ENCODE results near the gene TMEM202. TPM values are rescaled to one million over a fixed set of nuclear protein-coding genes. Genes with fewer than 3 reads are reported as not detected.

TMEM202 gene
- total RNA-seq, 2 experiments from 2014 or later, result not detected

DNA sequence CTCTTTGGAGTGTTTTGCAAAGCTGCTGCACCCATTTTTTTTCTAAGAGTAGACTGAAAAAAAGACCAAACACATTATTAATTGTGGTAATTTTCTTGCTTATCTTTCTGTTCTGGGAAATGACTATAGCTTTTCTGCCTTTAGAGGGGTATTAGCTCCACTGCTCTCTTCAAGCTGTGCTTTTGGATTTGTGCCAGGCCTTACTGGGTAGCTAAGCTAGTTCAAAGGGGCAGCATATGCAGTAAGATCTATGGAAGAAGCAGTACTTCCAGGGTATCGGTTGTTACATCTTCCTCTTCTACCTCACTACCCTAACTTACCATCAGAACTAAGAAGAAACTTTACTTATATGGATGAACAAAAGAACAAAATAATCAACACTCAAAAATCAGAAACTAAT is 47.3 kb downstream of the TMEM202 start:
- Mint-ChIP-seq H3K4me1 (ENCODE audit: low read depth) (no peaks in the 10 kb centered on the region), H3K4me3 (no peak overlapping the region), H3K36me3 (no peaks in the 10 kb centered on the region), H3K9me3 (no peaks in the 10 kb centered on the region), H3K27ac (no peak overlapping the region), H3K27me3 (peaks cover 7% of the 10 kb centered on the region)
- no peak for DNase-seq
- ChIA-PET CTCF (no interaction called here), POLR2A (no interaction called here)
- intact Hi-C loops (cut with micrococcal nuclease), result no loop called here

- Mint-ChIP-seq H3K36me3 (no peaks in the 10 kb centered on the region), H3K27me3 (no peaks in the 10 kb centered on the region), H3K4me1 (ENCODE audit: low read depth) (no peaks in the 10 kb centered on the region), H3K27ac (no peak overlapping the region), H3K9me3 (no peaks in the 10 kb centered on the region), H3K4me3 (no peak overlapping the region)
- intact Hi-C loops (cut with micrococcal nuclease), result no loop called here
- ChIA-PET POLR2A (no interaction called here), CTCF (no interaction called here)
- no peak for DNase-seq
Measured at GRCh38 chr15:72450805-72451204, 52.7 kb downstream of the TMEM202 start.

- Mint-ChIP-seq H3K4me1 (ENCODE audit: low read depth) (no peaks in the 10 kb centered on the region), H3K4me3 (no peak overlapping the region), H3K27me3 (no peaks in the 10 kb centered on the region), H3K9me3 (no peaks in the 10 kb centered on the region), H3K27ac (no peak overlapping the region), H3K36me3 (no peaks in the 10 kb centered on the region)
- no peak for DNase-seq
- CTCF ChIA-PET, result no interaction called here
- POLR2A ChIA-PET, result no interaction called here
- intact Hi-C loops (cut with micrococcal nuclease), result no loop called here
Measured at GRCh38 chr15:72451224-72451623, 53.1 kb downstream of the TMEM202 start.

GRCh38 chr15:72456684-72457083 is 58.6 kb downstream of the TMEM202 start:
- CTCF ChIA-PET, result interaction anchor here (0.7 to 0.9 kb wide), 2 partner anchors 8 to 17 kb away, joined by 3 read pairs; partner anchors contain the start of gene ARIH1

More at GRCh38 chr15:72456684-72457083, 58.6 kb downstream of the TMEM202 start:
- POLR2A ChIA-PET, result no interaction called here
- intact Hi-C loops (cut with micrococcal nuclease), result no loop called here
- H3K27ac Mint-ChIP-seq, result no peak overlapping the region
- H3K36me3 Mint-ChIP-seq, result no peaks in the 10 kb centered on the region
- no peak overlapping the region for H3K4me3 Mint-ChIP-seq
- H3K9me3 Mint-ChIP-seq, result no peaks in the 10 kb centered on the region
- peaks cover under 1% of the 10 kb centered on the region for H3K4me1 Mint-ChIP-seq (ENCODE audit: low read depth)
- DNase-seq, result no peak
- H3K27me3 Mint-ChIP-seq, result no peaks in the 10 kb centered on the region

Other genes with a start within 250 kb of the TMEM202 start
- gene GRAMD2A, start 200.5 kb upstream of the TMEM202 start, total RNA-seq, result not detected
- gene PKM, start 167.1 kb upstream of the TMEM202 start, total RNA-seq, result 1,000 to 10,000 TPM; 2,032 to 2,053 TPM
- gene PARP6, start 125.8 kb upstream of the TMEM202 start, total RNA-seq, result 10 to 100 TPM; 42.8 to 44.5 TPM
- under 1 TPM; 0.19 TPM for gene CELF6, start 78.1 kb upstream of the TMEM202 start, total RNA-seq
- 10 to 100 TPM; 57.5 to 59.8 TPM for gene HEXA, start 22.3 kb upstream of the TMEM202 start, total RNA-seq
- 100 to 1,000 TPM; 169 to 187 TPM for gene ARIH1, start 76.0 kb downstream of the TMEM202 start, total RNA-seq

Data from activated CD4-positive, alpha-beta memory T cell treated with anti-CD3 and anti-CD28 coated beads for 36 hours (primary cell).